Right lobe of liver (tissue), 6 donors: ENCODE data around the gene DPH1. TPM values are rescaled to one million over a fixed set of nuclear protein-coding genes. Genes with fewer than 3 reads are reported as not detected.
A peak's percentile ranks its signal among the peaks of the same experiment; 100 is the strongest.

Experiments
- ATAC-seq, 4 donors: fragments of 200-7000 bp; cut with Tn5 transposase; one replicate each; pipeline ENCODE4 v1.9.1; 2020; ENCODE audit warnings: mild to moderate bottlenecking in 4 of 4, moderate library complexity in 4 of 4
- DNase-seq, 3 donors: peaks; one replicate each; pipeline ENCODE4 v3.0.0-alpha.2; 2020
- H3K27ac ChIP-seq, 3 donors: fragments of 200-600 bp; one replicate each; pipeline ENCODE4 v1.8.0; 2022
- H3K27me3 ChIP-seq, 2 donors: fragments of 200-600 bp; one replicate each; pipeline ENCODE4 v1.8.0; 2022
- H3K36me3 ChIP-seq, 4 donors: fragments of 200-600 bp; sonication (generic) in 1 of 4; one replicate each; pipeline versions ENCODE4 v1.5.1 to v1.8.0; 2017 to 2022; ENCODE audit warnings: control low read depth in 1 of 4
- H3K4me1 ChIP-seq, 4 donors: fragments of 200-600 bp; sonication (generic) in 1 of 4; one replicate each; pipeline versions ENCODE4 v1.5.1 to v1.8.0; 2017 to 2022; ENCODE audit warnings: control low read depth in 1 of 4
- H3K4me3 ChIP-seq, 3 donors: fragments of 200-600 bp; one replicate each; pipeline ENCODE4 v1.8.0; 2022
- H3K9me3 ChIP-seq, 4 donors: fragments of 200-600 bp; sonication (generic) in 1 of 4; one replicate each; pipeline versions ENCODE4 v1.5.1 to v1.8.0; 2017 to 2022; ENCODE audit warnings: control low read depth in 1 of 4
- CTCF ChIP-seq, 4 donors: fragments of 200-600 bp in 3 of 4; fragments of 450-650 bp in 1 of 4; IDR thresholded peaks; one replicate each; pipeline versions ENCODE4 v1.5.1 to v1.8.0; 2016 to 2022; ENCODE audit warnings: antibody characterized with exemption in 4 of 4, mild to moderate bottlenecking in 2 of 4
- POLR2A ChIP-seq: fragments of 450-650 bp; IDR thresholded peaks from one replicate; pipeline ENCODE4 v1.6.1; 2017; ENCODE audit warnings: antibody characterized with exemption, mild to moderate bottlenecking
- WGBS: methylation state at CpG from one replicate; pipeline ENCODE4 v1.1.6; 2018; ENCODE audit warnings: low coverage, low lambda C conversion rate; ENCODE audit not compliant: insufficient coverage; ENCODE audit errors: missing lambda C conversion rate; 5-methylcytosine and 5-hydroxymethylcytosine counted together
- intact Hi-C, 2 donors: fragments of 100-400 bp; cut with DNase I; formaldehyde crosslinking; loops; one replicate each; pipeline versions ENCODE4 v1.11.2 to v1.14.1; 2022
- total RNA-seq, 6 experiments: library from RNA; depleted of rRNA in 2 of 6; stranded (reverse); fragments of >200 nt in 2 of 6; fragmentation: NEBNext Ultra II Directional in 3 of 6; extraction: Animal tissue kit (Norgen Biotek cat#: 25700) in 3 of 6; gene quantifications; one replicate each; pipeline versions ENCODE4 v1.1.0 to v1.2.4, GENCODE V29; 2016 to 2023
- donor health status: DM: no; HTN: yes; CAD: no.
- donor health status: DM: no; HTN: no; CAD: no.
- donor health status: DM: no; HTN: no; CAD: no.
- donor health status: DM: no; HTN: yes; CAD: no.
- donor health status: DM: no; HTN: yes; CAD: no.

DPH1 gene
- total RNA-seq, 6 experiments from 2014 or later = 20.0 to 41.1 (median 25.4) TPM

- intact Hi-C loops = loop anchor here (5.0 to 10.0 kb wide), 2 partner anchors 183 to 185 kb away; no protein-coding TSS in a partner anchor
- no peaks in the 10 kb centered on the region for H3K36me3 ChIP-seq
- DNase-seq = no peak
Observed at GRCh38 chr17:2059547-2060384, 29.8 kb downstream of the DPH1 start.

GRCh38 chr17:2060385-2060658 is 30.4 kb downstream of the DPH1 start:
- H3K4me1 ChIP-seq = peaks cover 0 to 37% (median 8%) of the 10 kb centered on the region in 4 donors
- H3K27me3 ChIP-seq = peaks cover 0 to 19% of the 10 kb centered on the region in 2 donors
- no peaks in the 10 kb centered on the region for H3K9me3 ChIP-seq
- WGBS = 83% methylated on average over 6 of the region's 6 CpGs
- ATAC-seq = no peak
- peak overlapping the region; percentile 31 to 84 (median 39) for H3K27ac ChIP-seq
- no peak overlapping the region for H3K4me3 ChIP-seq
- H3K36me3 ChIP-seq = no peaks in the 10 kb centered on the region
- TF ChIP-seq CTCF (IDR thresholded peaks at IDR 0.05) (no peak), POLR2A (no peak)
- DNase-seq = no peak
- intact Hi-C loops = no loop called here

More at GRCh38 chr17:2059547-2060384, 29.8 kb downstream of the DPH1 start:
- WGBS = 50% methylated on average over 14 of the region's 21 CpGs
- H3K27ac ChIP-seq = peak overlapping the region; percentile 31 to 84 (median 39)
- H3K4me1 ChIP-seq = peaks cover 0 to 41% (median 8%) of the 10 kb centered on the region in 4 donors
- H3K9me3 ChIP-seq = no peaks in the 10 kb centered on the region
- no peak for TF ChIP-seq CTCF (IDR thresholded peaks at IDR 0.05)
- TF ChIP-seq POLR2A = no peak
- peaks cover 0 to 19% of the 10 kb centered on the region in 2 donors for H3K27me3 ChIP-seq
- ATAC-seq = no peak
- H3K4me3 ChIP-seq = peak overlapping the region in 2 of 3 donors; percentile 20 to 28

- peaks cover 0 to 38% (median 8%) of the 10 kb centered on the region in 4 donors for H3K4me1 ChIP-seq
Observed at GRCh38 chr17:2060681-2061440, 30.9 kb downstream of the DPH1 start.

More at GRCh38 chr17:2060681-2061440, 30.9 kb downstream of the DPH1 start:
- Histone ChIP-seq H3K36me3 (no peaks in the 10 kb centered on the region), H3K4me3 (no peak overlapping the region), H3K9me3 (no peaks in the 10 kb centered on the region), H3K27me3 (peaks cover 0 to 19% of the 10 kb centered on the region in 2 donors), H3K27ac (peak overlapping the region; percentile 31 to 84 (median 39))
- no peak for ATAC-seq
- no peak for TF ChIP-seq POLR2A
- TF ChIP-seq CTCF (IDR thresholded peaks at IDR 0.05) = no peak
- no peak for DNase-seq
- intact Hi-C loops = no loop called here
- 70% methylated on average over 7 of the region's 21 CpGs for WGBS
